Prostate gland (tissue), 2 donors: Measurements from ENCODE around the gene FASTKD3. TPM values are rescaled to one million over a fixed set of nuclear protein-coding genes. Genes with fewer than 3 reads are reported as not detected.
A peak's percentile ranks its signal among the peaks of the same experiment; 100 is the strongest.

ENCODE experiments used
- DNase-seq: peaks from one replicate; pipeline ENCODE4 v3.0.0-alpha.2; 2019; ENCODE audit warnings: low spot score
- H3K27ac ChIP-seq, 2 donors: fragments of 200-600 bp; sonication (generic); 2 replicates each; pipeline ENCODE4 v1.5.1; 2017 to 2019
- H3K27me3 ChIP-seq: fragments of 200-600 bp; sonication (generic); replicated peaks from 2 replicates; pipeline ENCODE4 v1.5.1; 2019; ENCODE audit not compliant: insufficient read depth
- H3K36me3 ChIP-seq, 2 donors: fragments of 200-600 bp; sonication (generic); 1 replicate in 1 of 2; 2 replicates in 1 of 2; pipeline versions ENCODE4 v1.5.1 to v1.8.1; 2017 to 2019
- H3K4me1 ChIP-seq: fragments of 200-600 bp; sonication (generic); replicated peaks from 2 replicates; pipeline ENCODE4 v1.5.1; 2019
- H3K4me3 ChIP-seq, 2 donors: fragments of 200-600 bp; sonication (generic); 2 replicates each; pipeline ENCODE4 v1.5.1; 2017 to 2019
- H3K9me3 ChIP-seq: fragments of 200-600 bp; sonication (generic); 2 replicates; pipeline ENCODE4 v1.5.1; 2017
- CTCF ChIP-seq, 4 experiments: fragments of 200-600 bp in 2 of 4; fragments of 450-650 bp in 2 of 4; sonication (generic) in 2 of 4; IDR thresholded peaks; 1 replicate in 3 of 4; 2 replicates in 1 of 4; pipeline ENCODE4 v1.5.1; 2016 to 2019; ENCODE audit warnings: antibody characterized with exemption in 4 of 4, mild to moderate bottlenecking in 2 of 4, moderate library complexity in 2 of 4
- POLR2A ChIP-seq: fragments of 450-650 bp; IDR thresholded peaks from one replicate; pipeline ENCODE4 v1.6.1; 2016; ENCODE audit warnings: antibody characterized with exemption, mild to moderate bottlenecking
- POLR2AphosphoS5 ChIP-seq: sonication (generic); formaldehyde crosslinking; IDR thresholded peaks from one replicate; pipeline ENCODE4 v1.6.1; 2017; ENCODE audit warnings: antibody characterized with exemption
- WGBS: methylation state at CpG from one replicate; pipeline ENCODE4 v1.1.5; 2018; 5-methylcytosine and 5-hydroxymethylcytosine counted together
- intact Hi-C: fragments of 100-400 bp; cut with DNase I; formaldehyde crosslinking; loops from one replicate; pipeline ENCODE4 v1.14.2; 2022
- total RNA-seq, 2 donors: library from RNA; depleted of rRNA; stranded (reverse); fragments of >200 nt; gene quantifications; one replicate each; pipeline ENCODE4 v1.1.0, GENCODE V29; 2016

The FASTKD3 gene
- total RNA-seq, 2 donors from 2014 or later: 9.7 to 10.7 TPM

GRCh38 chr5:7851240-7851592 is 17.6 kb downstream of the FASTKD3 start:
- Histone ChIP-seq H3K4me3 (peak overlapping the region; percentile 37 to 61), H3K4me1 (no peaks in the 10 kb centered on the region), H3K27ac (peak overlapping the region; percentile 41 to 44), H3K9me3 (no peaks in the 10 kb centered on the region), H3K36me3 (no peaks in the 10 kb centered on the region), H3K27me3 (no peaks in the 10 kb centered on the region)
- 46% methylated on average over 16 of the region's 16 CpGs for WGBS
- TF ChIP-seq POLR2AphosphoS5: no peak
- no peak for TF ChIP-seq CTCF (IDR thresholded peaks at IDR 0.05)
- no peak for TF ChIP-seq POLR2A
- intact Hi-C loops: loop anchor here (10.0 kb wide), 1 partner anchor 1086 kb away; no protein-coding TSS in a partner anchor
- DNase-seq: no peak

GRCh38 chr5:7850395-7851239 is 18.2 kb downstream of the FASTKD3 start, which contains the start of gene CFAP90:
Gene CFAP90, minus strand, starts transcription at chr5:7851133. Its CDS starts 112 bp downstream, at chr5:7851021.
- WGBS: 1% methylated on average over 19 of the region's 76 CpGs
- intact Hi-C loops: loop anchor here (10.0 kb wide), 1 partner anchor 1086 kb away; no protein-coding TSS in a partner anchor
- TF ChIP-seq POLR2A: no peak
- TF ChIP-seq CTCF (IDR thresholded peaks at IDR 0.05): peak in 2 of 4 experiments; percentile 42 to 53
- Histone ChIP-seq H3K27me3 (no peaks in the 10 kb centered on the region), H3K9me3 (no peaks in the 10 kb centered on the region), H3K4me1 (no peaks in the 10 kb centered on the region), H3K36me3 (no peaks in the 10 kb centered on the region), H3K27ac (peak within 1 kb of the TSS; percentile 44 to 76), H3K4me3 (peak within 1 kb of the TSS; percentile 37 to 61)
- peak; percentile 62 for DNase-seq

- peak overlapping the region; percentile 41 to 44 for H3K27ac ChIP-seq
- WGBS: 1% methylated on average over 29 of the region's 44 CpGs
- intact Hi-C loops: loop anchor here (10.0 kb wide), 1 partner anchor 1085 kb away; no protein-coding TSS in a partner anchor
- no peaks in the 10 kb centered on the region for H3K27me3 ChIP-seq
- peak; percentile 44 for DNase-seq
- peak in 2 of 4 experiments; percentile 18 to 26 for TF ChIP-seq CTCF (IDR thresholded peaks at IDR 0.05)
- TF ChIP-seq POLR2AphosphoS5: no peak
- peak overlapping the region; percentile 37 to 61 for H3K4me3 ChIP-seq
- no peaks in the 10 kb centered on the region for H3K9me3 ChIP-seq
- no peaks in the 10 kb centered on the region for H3K4me1 ChIP-seq
- H3K36me3 ChIP-seq: no peaks in the 10 kb centered on the region
Measured at GRCh38 chr5:7849681-7850394, 19.0 kb downstream of the FASTKD3 start.

- no peak overlapping the region for H3K27ac ChIP-seq
- no peak for TF ChIP-seq CTCF (IDR thresholded peaks at IDR 0.05)
- 83% methylated on average over 2 of the region's 2 CpGs for WGBS
- intact Hi-C loops: no loop called here
- no peaks in the 10 kb centered on the region for H3K9me3 ChIP-seq
- no peak for DNase-seq
- no peaks in the 10 kb centered on the region for H3K4me1 ChIP-seq
- no peaks in the 10 kb centered on the region for H3K36me3 ChIP-seq
- no peaks in the 10 kb centered on the region for H3K27me3 ChIP-seq
- H3K4me3 ChIP-seq: no peak overlapping the region
Measured at GRCh38 chr5:7848296-7848695, 20.5 kb downstream of the FASTKD3 start.
